T-helper 22 cell (primary cell): ENCODE results near the gene VOPP1.
"Not testable (repeated sequence)": the region's sequence is repeated elsewhere in the genome, so short reads cannot be mapped to it uniquely, and the experiment has no call there.

Experiments used
- DNase-seq: peaks from one replicate; pipeline ENCODE4 v3.0.0-alpha.2; 2020; ENCODE audit warnings: low read depth

The VOPP1 gene, protein sequence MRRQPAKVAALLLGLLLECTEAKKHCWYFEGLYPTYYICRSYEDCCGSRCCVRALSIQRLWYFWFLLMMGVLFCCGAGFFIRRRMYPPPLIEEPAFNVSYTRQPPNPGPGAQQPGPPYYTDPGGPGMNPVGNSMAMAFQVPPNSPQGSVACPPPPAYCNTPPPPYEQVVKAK

DNA sequence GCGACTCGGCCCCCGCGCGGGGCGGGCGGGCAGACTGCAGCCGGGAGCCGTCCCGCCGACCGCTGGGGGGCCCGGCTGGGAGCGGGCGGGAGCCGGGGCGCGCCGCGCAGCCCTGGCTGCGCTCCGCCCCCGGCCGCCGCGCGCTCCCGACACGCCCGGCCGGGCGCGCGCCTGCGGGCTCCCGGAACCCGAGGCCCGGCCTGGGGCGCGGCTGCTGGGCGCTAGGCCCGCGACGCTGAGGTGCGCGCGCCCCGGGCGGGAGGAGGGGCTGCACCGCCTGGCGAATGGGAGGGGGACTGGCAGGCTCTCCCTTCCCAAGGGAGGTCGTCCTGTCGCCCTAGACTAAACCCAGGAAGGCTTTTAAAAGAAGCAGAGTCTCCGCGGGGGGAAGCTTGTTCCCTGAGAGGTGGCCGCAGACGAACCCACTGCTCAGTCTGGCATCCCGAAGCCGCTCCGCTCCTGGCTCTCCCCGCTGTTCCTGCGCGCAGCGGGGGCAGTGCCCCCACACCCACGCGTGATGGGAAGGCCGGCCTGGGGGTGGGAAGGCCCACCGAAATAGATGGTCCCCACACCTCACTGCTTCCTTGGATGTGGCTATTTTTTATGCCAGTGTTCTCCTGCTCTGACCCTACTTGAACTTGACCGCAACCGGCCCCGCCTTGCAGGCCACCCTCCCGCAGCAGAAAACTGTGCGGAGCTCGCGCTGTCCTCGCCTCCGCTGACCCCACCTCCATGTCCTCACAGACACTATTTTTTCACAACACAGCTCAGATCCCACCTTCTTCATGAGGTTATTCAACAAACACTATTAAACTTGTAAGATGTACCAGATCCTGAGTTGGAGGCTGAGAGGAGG lies at the start of gene VOPP1:
TSS of gene VOPP1 (minus strand) at position 125 of the 856 bp plus-strand sequence. CDS start 178 bp downstream, outside the sequence.
- peak; percentile 38 for DNase-seq

DNA sequence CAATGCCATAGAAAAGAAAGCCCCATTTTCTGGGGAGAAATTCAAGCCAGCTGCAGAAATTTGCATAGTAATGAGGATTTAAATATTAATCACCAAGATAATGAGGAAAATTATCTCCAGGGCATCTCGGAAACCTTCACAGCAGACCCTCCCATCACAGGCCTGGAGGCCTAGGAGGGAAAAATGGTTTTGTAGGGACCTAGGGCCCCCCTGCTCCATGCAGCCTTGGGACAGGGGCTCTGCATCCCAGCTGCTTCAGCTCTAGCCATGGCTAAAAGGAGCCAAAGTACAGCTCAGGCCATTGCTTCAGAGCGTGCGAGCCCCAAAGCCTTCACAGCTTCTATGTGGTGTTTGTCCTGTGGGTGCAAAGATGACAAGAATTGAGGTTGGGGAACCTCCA lies 46.6 kb upstream of the VOPP1 start:
- no peak for DNase-seq

DNA sequence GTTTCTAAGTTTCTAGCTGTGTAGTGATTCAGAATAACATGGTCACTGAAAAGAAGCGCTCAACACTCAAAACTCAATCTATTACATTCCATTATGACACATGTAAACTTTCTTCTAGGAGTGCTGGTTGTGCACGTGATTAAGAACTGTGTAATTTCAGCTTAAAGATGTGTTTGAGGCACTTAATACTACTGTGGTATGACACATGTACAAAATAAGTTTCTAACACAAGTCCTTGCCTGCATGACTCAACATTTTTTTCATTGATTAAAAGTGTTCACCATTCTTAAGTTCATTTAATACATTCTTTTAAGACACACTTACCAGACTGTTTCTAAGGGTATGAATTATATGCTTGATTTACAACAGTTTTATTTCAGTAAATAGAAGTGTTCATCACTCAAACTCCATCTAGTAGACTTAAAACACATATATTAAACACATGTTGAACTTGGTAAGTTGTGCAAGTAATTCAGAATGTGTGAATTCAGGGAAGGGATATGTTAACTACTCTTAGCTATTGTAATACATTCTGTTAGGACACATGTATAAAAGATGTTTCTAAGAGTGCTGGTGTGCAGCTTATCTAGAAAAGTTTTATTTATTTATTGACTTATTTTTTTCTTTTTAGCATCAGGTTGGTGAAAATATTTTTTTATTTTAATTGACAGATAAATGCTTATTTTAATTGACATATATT lies 42.2 kb upstream of the VOPP1 start:
- DNase-seq = not testable (repeated sequence)

DNA sequence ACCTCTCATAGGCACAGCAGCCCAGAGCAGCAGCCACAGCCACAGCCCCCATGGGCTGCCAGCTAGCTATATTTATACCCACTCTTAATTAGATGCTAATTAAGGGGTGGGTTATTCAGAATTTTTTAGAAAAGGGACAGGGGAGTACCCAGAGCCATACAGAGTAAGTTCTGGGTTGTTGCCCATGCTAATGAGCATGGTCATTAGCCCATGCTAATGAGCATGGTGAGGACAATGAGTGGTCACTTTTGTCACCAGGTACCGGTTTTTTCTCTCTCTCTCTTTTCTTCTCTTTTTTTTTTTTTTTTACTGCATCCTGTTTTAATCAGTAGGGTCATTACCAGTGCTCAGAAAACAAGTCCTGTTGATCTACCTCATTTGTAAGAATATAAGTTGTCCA lies 37.4 kb upstream of the VOPP1 start:
- not testable (repeated sequence) for DNase-seq

DNA sequence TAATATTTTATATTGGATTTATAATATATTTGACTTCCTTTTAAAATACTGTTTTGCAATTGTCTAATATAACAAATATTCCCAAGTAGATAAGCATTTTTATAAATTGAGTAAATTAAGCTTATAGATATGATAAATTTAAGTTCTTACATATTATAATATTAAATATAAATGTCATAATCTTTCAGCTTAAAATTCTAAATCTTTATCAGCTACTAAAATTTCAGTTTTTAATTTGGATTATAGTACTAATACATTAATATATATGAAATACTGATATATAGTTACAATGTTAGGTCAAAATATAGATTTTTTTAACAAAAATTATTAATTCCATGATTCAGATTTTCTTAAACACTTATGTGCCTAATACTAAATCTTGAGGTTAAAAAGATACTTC lies 33.4 kb upstream of the VOPP1 start:
- not testable (repeated sequence) for DNase-seq

DNA sequence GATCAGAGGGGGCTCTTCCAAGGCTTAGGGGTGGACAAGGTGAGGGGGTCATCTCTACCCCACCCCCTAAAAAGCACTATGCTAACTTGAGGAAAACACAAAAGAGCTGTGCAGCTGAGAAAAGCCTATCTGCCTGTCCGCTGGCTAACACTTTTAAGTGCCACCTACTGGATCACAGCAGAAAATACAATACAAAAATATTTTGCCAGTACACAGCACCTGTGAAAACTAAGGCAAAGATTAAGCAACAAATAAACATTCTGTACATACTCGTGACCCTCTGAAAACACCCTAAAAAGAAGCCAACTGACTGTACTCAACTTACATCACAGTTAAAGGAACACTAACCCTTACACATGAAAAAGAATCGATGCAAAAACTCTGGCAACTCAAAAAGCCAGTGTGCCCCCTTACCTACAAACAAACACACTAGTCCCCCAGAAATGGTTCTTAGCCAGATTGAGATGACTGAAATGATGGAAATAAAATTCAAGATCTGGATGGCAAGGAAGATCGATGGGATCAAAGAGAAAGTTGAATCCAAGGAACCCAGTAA lies 25.7 kb upstream of the VOPP1 start:
- DNase-seq = not testable (repeated sequence)

DNA sequence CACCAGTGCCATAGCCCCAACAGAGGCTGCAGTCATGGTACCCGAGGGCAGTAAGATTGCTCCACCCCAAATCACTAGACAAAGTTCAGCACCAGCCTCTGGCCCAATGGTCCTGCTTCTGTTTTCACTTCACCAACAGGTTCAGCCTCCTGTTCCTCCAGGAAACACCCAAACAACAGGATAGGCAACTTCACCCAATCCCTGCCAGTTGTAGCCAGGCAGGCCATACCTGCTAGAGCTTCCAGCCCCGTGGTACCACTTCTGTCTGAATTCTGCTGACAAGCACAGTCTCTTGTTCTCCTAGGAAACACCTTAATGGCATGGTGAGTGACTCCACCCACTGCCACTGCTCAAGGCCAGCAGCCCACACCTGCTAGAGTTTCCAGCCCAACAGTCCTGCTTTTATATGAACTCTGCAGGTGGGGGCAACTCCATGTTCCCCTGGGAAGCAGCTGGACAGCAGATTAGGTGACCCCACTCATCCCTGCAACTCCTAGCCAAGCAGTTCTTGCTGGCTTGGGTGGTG lies 25.0 kb upstream of the VOPP1 start:
- not testable (repeated sequence) for DNase-seq

DNA sequence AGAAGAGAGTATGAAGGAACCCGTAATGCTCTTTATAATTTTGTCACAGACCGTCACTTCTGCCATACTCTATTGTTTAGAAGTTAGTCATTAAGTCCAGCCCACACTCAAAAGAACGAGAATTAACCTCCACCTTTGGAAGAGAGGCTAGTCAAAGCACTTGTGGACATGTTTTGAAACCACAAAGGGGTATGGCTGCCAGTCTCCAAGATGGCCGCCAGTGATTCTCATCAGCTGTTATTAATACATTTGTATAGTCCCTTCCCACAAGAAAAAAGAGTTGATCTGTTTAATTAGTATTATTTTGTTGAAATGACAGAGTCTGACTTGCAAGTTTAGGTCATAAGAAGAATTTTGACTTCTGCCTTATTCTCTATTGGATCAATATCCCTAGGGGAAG lies 23.2 kb upstream of the VOPP1 start:
- DNase-seq = no peak

DNA sequence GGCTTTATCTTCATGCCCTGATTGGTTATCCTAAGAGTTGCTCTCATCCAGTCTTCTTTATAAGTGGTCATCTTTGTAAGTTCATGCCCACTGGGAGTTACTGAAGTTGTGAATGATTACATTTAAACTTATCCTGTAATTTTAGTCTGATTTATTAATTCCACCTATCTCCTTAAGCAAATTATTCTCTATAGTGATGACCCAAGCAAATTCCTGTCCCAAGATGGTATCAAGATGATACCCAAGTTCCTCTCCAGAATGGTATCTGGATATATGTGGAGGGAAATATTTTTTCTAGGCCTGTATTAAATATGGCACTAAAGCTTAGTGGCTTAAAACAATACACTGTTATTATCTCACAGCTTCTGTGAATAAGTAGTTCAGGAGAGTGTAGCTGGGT lies 22.6 kb upstream of the VOPP1 start:
- no peak for DNase-seq

DNA sequence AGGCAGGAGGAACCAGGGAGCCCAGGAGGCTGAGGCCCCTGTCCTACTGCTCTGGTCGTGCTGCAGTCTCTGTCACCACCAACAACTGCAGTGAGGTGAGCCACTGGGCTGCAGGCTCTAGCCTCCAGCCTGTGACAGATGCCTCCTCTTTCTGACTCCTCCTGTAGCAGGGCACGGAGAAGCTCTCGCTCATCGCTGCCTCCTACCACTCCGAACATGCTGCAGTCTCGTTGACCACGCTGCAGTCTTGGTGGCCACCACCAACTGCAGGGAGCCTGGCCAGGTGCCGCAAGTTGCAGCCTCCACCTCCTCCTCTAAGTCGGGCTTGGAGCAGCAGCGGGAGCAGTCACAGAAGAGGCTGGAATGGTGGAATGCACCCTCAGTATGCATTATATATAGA lies 22.1 kb upstream of the VOPP1 start:
- no peak for DNase-seq

DNA sequence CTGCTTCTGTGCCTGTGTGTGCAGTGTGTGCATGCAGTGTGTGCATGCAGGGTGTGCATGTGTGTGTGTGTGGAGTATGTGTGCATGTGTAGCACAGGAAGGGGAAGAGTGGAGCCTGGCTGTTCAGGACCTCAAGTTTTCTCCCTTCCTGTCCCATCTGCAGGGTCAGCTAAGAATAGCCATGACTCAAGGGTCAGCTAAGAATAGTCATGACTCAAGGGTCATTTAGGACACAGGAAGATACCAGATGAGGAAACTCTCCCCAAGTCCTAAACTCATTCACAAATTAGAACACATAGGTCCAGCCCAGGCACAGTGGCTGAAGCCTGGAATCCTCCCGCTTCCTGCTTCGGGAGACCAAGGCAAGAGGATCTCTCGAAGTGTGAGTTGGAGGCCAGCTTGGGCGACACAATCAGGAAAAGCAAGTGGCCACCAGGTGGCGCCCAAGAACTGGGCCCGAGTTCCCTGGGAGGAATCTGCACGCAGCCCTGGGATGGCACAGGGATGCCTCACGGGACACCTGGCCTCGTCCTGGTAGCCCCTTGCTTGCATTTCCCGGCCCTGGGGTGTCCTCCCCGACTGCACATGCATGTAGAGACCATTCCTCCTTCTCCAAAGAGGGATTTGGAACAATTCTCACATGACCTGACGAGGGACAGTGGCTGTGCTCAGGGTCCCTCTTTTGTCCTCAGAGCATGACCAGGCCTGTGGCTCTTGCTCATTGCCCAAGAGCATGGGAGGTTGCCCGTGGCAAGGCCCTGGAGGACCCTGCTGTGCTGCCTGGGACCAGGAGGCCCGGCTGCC lies 21.4 kb upstream of the VOPP1 start:
- DNase-seq = peak; percentile 31

DNA sequence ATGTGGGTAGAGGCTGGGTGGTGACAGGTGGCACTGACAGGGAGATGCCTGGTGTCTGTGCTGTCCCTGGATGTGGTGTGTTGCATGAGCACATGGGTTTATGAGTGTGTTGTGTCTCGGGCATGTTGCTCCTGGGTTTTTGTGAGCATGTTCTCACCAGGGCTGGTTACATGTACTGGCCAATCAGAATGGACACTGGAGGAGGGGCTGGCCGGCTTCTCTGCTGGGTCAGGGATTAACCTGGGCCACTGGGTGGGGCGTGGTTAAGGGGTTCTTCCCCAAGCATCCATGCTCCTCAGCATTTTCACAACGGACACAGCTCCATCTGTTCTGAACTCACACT lies 20.8 kb upstream of the VOPP1 start:
- DNase-seq = no peak

DNA sequence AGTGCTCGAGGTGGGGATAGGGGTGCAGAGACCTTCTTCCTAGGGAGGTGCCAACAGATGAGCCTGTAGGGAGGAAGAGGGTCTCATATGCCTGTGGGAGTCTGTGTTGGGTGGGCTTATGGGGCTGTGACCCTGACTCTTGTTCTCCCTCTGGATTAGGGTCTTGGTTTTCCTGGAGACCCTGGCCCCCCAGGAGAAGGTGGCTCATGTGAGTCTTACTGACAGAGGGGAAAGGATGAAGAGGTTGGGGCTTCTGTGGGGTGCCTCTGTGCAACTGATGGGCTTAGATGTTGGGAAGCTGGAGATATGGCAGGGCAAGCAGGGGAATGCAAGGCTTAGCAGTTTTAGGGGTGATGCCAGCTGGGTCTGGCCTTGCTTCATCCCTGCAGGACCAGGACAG lies 20.2 kb upstream of the VOPP1 start:
- no peak for DNase-seq

DNA sequence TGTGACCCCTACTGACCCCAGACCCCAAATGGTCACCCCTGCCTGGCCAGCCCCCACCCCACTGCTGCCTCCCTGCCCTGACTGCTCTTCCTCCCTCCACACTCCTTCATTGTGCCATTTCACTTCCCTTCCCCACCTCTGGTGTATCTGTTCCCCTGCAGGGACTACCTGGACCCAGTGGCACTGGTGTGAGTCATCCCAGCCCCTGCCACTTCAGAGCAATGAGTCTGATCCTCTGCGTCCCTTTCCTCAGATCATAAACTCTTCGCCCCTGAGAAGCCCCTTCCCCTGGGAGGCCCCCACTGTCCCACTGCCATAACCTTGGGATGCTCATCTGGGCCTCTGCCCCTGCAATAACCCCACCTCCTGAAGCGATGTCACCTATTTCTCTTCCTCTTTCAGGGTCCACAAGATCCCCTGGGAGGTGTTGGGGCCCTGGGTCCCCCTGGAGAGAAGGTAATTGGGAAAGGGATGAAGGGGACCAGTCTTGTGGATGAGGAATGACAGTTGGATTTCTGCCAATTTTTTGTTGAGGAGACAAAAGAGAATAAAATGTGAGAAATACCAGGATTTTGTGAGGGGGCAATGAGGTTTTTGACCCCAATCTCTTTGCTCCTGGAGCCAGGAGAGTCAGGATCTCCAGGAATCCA lies 19.1 kb upstream of the VOPP1 start:
- DNase-seq = no peak

DNA sequence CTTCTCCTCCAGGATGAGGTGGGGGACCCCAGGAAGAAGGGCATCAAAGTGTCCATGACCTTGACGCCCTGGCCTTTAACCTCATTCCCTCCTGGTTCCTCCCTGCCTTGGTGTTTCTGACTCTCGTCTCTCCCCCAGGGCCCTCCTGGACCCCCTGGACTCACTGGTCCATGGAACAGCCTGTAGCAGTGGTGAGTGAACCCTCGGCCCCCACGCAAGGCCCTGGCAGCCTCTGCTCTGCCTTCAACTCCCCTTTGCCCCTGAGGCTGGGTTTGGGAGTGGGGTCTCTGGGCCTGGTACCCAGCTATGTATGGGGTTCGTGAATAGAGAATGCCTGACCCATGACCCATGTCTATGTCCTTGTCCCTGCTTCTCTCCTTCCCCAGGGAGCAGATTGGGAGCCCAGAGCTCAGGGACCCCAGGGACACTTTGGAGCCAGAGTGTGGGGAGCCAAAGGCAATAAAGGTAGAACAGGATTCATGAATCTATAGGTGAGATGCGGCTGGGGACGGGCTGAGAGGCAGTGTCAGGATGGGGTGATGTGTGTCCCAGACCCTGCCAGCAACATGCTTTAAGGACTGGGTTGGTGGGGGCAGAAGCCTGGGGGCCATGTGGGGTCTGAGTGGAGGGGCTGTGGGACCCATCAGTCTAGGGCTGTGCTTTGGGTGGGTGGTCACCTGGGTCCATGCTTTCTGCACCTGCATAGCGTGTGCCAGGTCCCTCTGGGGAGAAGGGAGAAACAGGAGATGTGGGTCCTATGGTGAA lies 18.4 kb upstream of the VOPP1 start:
- no peak for DNase-seq

DNA sequence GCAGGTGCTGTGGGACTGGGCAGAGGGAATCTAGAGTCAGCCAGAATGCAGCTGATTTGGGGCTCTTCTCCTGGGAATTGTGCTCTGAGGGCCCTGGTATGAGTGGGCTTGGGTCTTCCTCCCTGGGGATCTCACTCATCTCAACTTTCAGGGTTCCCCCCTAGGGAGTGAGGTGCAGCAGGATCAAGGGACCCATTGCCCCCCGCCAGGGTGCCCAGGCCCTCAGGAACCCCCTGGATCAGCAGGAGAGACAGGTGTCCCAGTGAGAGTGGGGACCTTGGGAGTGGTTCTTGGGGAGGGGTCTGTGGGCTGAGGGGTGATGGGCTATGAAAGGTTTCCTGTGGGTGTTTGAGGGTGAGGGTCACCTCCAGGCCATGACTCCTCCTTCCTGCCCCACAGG lies 17.6 kb upstream of the VOPP1 start:
- DNase-seq = no peak

DNA sequence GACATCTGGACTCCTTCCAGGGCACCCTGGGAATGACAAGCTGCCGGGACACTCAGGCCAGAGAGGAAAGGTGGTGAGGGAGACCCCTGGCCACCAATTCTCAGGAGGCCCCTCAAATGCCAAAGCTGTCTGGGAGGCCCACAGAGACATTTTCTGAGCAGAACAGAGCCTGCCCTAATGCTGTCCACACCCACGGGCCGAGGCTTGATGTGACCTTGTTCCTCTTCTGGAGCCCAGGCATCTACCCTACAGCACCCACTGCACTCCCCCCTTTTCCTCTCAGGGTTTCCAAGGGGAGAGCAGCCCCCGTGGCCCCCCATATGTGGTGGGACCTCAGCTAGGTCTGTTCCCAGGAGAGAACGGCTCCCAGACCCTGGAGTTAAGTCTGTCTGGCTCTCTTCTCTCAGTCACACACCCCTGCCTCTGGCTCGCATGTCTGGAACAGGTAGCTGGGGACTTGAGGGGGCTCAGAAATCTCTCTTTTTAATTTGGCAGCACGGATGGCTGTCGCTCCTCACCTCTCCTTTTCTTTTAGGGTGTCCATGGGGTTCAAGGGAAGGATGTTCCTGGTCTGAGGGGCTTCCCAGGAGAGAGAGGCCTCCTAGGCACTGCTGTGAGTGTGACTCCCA lies 16.8 kb upstream of the VOPP1 start:
- DNase-seq = no peak

DNA sequence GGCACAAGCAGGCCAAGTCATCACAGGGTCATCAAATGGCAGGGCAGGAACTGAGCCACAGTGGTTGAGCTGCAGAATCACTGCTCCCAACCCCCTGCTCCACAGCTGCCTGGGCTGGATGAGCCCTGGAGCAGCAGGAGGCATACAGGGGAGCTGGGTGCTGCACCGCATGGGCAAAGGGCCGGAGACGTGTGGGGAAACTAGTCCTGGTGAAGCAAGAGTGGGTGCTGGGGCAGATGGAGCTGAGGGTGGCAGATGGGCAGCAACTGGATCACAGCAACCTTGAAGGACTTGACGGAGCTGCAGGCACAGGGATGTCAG lies 16.0 kb upstream of the VOPP1 start:
- DNase-seq = no peak

DNA sequence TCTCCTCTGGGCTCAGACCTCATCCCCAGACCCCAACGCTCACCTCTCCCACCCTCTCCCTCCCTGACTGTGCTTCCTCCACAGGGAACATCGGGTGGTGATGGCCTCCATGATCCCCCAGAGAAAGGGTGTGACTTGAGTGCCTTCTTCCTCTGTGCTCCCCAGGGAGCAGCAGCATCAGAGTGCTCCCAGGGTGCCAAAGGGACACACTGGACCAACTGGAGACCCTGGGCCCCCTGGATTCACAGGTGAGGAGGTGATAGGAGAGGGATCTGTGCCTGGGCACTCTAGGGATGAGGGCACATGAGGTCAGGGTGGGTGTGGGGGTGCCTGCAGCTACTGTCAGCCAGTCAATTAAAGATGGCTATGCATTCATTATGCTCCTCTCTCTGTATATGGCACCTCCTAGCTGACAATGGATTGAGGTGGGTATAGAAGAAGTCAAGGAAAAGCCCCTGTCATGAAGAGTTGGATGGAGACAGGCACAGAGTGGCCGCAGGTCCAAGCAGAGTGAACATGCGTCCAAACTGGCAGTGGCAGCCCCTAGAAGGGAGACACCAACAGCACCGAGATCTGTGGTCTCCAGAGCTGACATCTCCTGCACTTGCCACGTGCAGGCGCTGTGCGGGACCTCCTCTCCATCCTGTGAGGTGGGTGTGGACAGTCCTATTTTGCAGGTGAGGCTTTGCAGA lies 15.5 kb upstream of the VOPP1 start:
- no peak for DNase-seq

DNA sequence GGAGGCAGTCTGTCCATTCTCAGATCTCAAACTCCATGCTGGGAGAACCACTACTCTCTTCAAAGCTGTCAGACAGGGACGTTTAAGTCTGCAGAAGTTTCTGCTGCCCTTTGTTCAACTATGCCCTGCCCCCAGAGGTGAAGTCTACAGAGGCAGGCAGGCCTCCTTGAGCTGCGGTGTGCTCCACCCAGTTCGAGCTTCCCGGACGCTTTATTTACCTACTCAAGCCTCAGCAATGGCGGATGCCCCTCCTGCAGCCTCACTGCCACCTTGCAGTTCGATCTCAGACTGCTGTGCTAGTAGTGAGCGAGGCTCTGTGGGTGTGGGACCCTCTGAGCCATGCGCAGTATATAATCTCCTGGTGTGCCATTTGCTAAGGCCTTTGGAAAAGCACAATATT lies 10.4 kb upstream of the VOPP1 start:
- DNase-seq = not testable (repeated sequence)
